ENCODE measurements around the gene ELP4. TPM values are rescaled to one million over a fixed set of nuclear protein-coding genes. Genes with fewer than 3 reads are reported as not detected.
"Not testable (repeated sequence)": the region's sequence is repeated elsewhere in the genome, so short reads cannot be mapped to it uniquely, and the experiment has no call there.

Gene ELP4
- total RNA-seq = 21.2 TPM in 2 replicates

- intact Hi-C loops (cut with micrococcal nuclease) = loop anchor here (1.0 to 10.0 kb wide), 5 partner anchors 140 to 1748 kb away; partner anchors contain the start of genes ARL14EP, DCDC1, DNAJC24 and EIF3M
Observed at GRCh38 chr11:31509429-31510345, at the start of gene ELP4, which contains the start of gene IMMP1L. Gene ELP4 (plus strand): TSS chr11:31509767. CDS start chr11:31509785, 18 bp downstream. Gene IMMP1L (minus strand): TSS chr11:31509622. CDS start chr11:31463276, 46,346 bp downstream.

DNA sequence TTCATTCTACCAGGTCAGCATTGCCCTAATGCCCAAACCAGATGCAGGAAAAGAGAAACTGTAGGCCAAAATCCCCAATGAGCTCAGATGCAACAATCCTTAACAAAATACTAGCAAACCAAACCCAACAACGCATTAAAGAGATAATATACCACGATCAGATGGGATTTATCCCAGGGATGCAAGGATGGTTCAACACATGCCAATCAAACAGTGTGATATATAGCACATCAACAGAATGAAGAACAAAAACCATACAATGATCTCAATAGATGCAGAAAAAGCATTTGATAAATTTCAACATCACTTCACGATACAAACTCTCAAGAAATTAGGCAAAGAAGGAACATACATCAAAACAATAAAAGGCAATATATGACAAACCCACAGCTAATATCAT, 45.1 kb upstream of the ELP4 start:
- intact Hi-C loops (cut with micrococcal nuclease) = no loop called here

DNA sequence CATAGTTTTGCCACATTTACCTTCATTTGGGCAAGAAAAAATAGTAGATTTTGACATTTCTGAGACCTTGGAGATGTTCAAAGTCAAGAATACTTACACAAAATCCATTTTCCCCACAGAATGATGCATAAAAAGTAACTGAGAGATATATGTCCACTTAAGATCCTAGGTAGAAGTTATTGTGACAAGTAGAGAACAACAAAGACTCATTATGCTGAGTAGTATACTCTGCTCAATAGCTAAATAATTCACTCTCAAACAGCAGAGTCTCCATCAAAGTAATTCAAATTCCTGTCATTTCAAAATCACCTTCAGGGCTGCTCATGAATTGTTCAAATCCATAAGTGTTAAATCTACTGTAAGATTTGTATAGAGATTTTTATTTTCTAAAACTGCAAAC, 35.5 kb upstream of the ELP4 start:
- intact Hi-C loops (cut with micrococcal nuclease) = no loop called here

DNA sequence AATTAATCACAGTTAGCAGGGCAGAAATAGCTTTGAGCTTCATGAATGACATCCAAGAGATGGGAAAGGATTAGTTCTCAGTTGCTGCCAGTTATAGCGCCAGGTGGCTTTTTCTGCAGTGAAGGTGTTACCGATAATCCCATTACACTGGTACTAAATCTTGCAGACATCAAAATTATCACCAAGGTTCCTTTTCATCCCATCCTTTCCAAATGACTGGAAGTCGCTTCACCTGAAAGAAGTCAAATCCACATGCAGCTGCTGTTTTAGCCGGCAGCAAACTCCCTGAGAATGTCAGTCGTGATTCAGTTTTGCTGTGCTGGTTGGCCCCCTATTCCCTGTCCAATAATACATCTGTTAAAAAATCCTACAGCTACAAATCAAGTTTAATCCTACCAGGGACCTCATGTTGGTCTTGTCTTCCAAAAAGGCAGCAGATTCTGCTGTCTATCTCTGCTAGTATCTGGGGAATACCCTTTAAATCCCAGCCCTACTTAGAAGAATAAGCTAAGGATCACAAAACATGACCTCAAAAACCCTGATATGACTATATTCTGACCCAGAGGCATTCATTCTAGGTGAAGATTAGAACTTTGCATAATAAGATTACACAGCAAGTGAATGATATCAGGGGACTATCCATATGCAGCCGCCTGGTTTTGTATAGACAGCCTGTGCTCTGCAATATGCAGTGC, 31.9 kb upstream of the ELP4 start:
- intact Hi-C loops (cut with micrococcal nuclease) = no loop called here

- intact Hi-C loops (cut with micrococcal nuclease) = no loop called here
Observed at GRCh38 chr11:31478223-31478590, 31.4 kb upstream of the ELP4 start.

- intact Hi-C loops (cut with micrococcal nuclease) = no loop called here
Observed at GRCh38 chr11:31479066-31479465, 30.5 kb upstream of the ELP4 start.

DNA sequence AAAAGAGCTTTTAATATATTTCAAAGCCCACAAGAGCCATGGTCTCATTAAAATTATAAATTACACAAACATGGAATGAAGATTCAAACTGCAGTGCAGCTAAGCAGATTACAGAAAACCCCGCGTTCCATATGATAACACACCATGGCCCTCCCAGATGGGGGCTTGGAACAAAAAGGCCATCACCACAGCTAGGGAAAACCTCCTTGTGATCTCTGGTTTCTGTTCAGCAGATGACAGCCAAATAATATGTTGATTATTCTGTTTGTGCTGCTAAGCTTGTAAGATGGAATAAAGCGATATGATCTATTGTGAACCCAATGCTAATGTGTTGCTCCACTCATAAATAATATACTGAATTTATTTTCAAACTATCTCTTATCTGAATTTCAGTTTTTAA, 28.6 kb upstream of the ELP4 start:
- intact Hi-C loops (cut with micrococcal nuclease) = loop anchor here (10.0 kb wide), 2 partner anchors 324 to 394 kb away; no protein-coding TSS in a partner anchor

GRCh38 chr11:31484497-31484896, 25.1 kb upstream of the ELP4 start:
- intact Hi-C loops (cut with micrococcal nuclease) = loop anchor here (10.0 kb wide), 2 partner anchors 320 to 390 kb away; no protein-coding TSS in a partner anchor

GRCh38 chr11:31487848-31488247, 21.7 kb upstream of the ELP4 start:
- intact Hi-C loops (cut with micrococcal nuclease) = loop anchor here (5.0 to 10.0 kb wide), 3 partner anchors 317 to 469 kb away; no protein-coding TSS in a partner anchor

DNA sequence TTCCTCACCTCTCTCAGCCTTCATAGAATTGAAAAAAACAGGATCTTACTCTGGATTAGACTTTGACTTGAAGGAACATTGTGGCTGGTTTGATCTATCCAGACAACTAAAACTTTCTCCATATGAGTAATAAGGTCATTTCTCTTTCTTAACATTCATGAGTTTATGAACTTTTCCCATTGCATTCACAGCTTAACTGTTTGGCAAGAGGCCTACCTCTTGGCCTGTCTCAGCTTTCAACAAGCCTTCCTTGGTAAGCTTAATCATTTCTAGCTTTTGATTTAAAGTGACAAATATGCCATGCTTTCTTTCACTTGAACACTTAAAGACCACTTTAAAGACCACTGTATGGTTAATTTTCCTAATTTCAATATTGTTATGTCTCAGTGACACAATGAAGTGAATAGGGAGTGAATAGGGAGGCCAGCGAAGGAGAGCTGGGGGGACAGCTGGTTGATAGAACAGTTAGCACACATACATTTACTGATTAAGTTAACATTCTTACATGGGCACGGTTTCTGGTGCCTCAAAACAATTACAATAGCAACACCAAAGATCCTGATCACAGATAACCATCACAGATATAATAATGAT, 17.1 kb upstream of the ELP4 start:
- intact Hi-C loops (cut with micrococcal nuclease) = no loop called here

GRCh38 chr11:31493235-31493634, 16.3 kb upstream of the ELP4 start:
- intact Hi-C loops (cut with micrococcal nuclease) = no loop called here

GRCh38 chr11:31493762-31494161, 15.8 kb upstream of the ELP4 start:
- intact Hi-C loops (cut with micrococcal nuclease) = not testable (repeated sequence)

DNA sequence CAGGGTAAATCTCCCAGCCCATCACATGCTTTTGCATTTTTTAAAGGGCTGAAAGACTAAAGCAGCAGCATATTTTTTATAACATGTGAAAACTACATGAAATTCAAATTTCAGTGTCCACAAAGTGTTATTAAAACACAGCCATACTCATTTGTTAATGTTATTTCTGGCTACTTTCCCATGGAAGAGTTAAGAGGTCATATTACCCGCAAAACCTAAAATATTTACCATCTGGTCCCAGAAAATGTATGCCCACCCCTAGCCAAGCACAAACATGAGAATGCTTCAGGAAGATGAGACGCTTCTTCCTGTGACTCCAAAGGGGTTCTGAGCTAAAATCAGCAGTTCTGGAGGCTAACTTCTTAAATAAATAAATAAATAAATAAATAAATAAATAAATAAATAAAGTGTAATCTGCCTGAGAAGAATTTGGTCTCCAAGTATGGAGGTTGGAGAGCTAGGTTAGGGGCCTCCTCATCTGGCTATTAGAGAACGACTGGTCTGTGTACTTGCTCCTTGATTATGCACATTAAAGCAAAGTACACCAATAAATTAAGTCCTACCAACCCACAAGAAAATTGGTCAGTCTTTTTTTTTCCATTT, 9.9 kb upstream of the ELP4 start:
- intact Hi-C loops (cut with micrococcal nuclease) = loop anchor here (10.0 kb wide), 1 partner anchor 1175 kb away; the partner anchor contains the start of gene ARL14EP

DNA sequence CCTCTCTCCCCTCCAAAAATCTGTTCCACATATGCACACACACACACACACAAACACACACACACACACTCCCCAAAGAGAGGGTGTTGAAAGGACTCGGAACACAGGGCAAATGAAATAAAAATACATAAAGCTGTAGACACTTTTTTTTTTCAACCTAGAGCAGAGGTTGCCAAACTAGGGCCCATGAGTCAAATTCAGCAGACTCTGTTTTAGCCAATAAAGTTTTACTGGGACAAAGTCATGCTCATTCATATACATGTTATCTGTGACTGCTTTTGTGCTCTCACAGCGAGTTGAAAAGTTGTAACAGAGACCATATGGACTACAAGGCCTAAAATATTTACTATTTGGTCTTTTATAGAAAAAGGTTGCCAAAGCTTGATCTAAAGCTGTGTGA, 9.0 kb upstream of the ELP4 start:
- intact Hi-C loops (cut with micrococcal nuclease) = loop anchor here (10.0 kb wide), 1 partner anchor 1176 kb away; the partner anchor contains the start of gene ARL14EP

DNA sequence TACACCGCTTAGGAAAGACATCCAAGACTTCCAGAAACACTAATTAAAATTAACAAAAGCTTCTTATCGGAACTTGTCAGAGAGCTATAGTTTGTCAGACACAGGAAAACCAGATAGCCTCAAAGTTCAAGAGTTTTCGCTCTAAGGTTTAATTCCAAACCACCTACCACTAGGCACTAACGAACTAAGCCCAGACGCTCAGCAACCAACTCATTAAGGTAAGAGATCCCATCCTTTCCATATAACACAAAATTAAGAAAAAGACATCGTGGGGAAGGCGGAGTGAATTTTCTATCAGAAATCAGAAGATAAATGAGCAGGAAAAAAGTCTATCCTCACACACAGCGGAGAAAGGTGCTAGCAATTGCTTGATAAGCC, 527 bp upstream of the ELP4 start:
- intact Hi-C loops (cut with micrococcal nuclease) = loop anchor here (1.0 to 10.0 kb wide), 5 partner anchors 140 to 1748 kb away; partner anchors contain the start of genes ARL14EP, DCDC1, DNAJC24 and EIF3M

GRCh38 chr11:31512117-31512516, 2.5 kb downstream of the ELP4 start:
- intact Hi-C loops (cut with micrococcal nuclease) = no loop called here

DNA sequence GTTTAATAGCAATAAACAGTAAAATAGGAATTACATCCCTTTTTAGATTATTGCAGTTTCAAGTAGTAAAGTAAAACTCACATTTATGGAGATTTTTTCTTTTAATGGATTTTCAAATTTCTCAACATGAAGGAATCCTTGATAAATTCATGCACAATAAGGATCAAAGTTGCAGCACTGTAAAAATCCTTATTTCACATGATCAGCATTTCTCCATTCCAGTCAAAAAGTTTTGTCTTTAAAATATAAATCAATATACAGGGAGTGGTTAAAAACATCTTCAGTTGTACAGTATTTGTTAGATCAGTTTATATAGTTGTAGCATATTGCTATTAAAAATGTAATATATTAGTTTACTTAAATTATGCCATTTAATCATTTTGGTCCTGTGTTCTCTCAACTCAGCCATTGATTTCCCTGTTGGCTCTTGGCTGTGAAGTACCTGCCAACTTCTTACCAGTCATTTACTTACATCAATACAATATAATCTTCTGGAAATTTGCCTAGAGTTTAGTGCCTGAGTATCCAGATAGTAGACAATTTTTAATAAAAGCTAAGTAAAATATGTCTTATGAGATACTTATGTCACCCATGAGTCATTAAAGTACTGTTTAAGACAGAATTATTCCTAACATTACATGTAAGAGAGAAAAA, 12.1 kb downstream of the ELP4 start:
- intact Hi-C loops (cut with micrococcal nuclease) = no loop called here

- intact Hi-C loops (cut with micrococcal nuclease) = no loop called here
Observed at GRCh38 chr11:31529189-31529588, 19.6 kb downstream of the ELP4 start.

- intact Hi-C loops (cut with micrococcal nuclease) = no loop called here
Observed at GRCh38 chr11:31529701-31530100, 20.1 kb downstream of the ELP4 start.

DNA sequence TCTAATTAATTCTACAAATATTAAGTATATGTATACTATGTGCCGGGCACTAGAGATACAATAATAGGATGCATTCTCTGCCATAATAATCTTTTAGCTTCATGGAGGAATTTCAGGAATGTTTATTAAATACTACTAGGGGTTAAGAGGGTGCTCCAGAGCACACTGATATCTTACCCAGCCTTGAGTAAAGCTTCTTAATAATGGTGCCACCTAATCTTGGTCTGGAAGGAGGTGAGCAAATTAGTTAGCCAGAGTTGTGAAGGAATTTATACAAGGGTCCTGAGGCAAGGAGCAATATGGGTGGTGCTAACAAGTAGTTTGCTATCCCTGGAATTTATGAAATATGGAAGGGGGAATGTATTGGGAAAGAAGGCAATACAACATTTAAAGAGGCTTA, 21.7 kb downstream of the ELP4 start:
- intact Hi-C loops (cut with micrococcal nuclease) = no loop called here

GRCh38 chr11:31535479-31535878, 25.9 kb downstream of the ELP4 start:
- intact Hi-C loops (cut with micrococcal nuclease) = no loop called here

Measured in T-helper 2 cell treated with Interferon-gamma antibody and Interleukin-4, amounts not matched to agents 100 ng/mL and 5 ng/mL, for 36 hours (primary cell).